Mesenchymal stem cell (in vitro differentiated cells and primary cell): ENCODE measurements around the gene BTN2A1.

Source experiments
- DNase-seq: peaks from one replicate; pipeline ENCODE4 v3.0.0-alpha.2; 2013
- H2AFZ ChIP-seq: one replicate; pipeline ENCODE4 v1.6.1; 2013; ENCODE audit warnings: low read depth, mild to moderate bottlenecking, control low read depth, inconsistent platforms, low read length, moderate library complexity
- H2AK5ac ChIP-seq: 2 replicates; pipeline ENCODE4 v1.6.1; 2013; ENCODE audit warnings: low read length, moderate library complexity, mild to moderate bottlenecking, inconsistent platforms; ENCODE audit not compliant: severe bottlenecking
- H2BK120ac ChIP-seq: one replicate; pipeline ENCODE4 v1.6.1; 2013; ENCODE audit warnings: low read depth, mild to moderate bottlenecking, inconsistent platforms, low read length, moderate library complexity
- H2BK12ac ChIP-seq, 2 experiments: one replicate each; pipeline ENCODE4 v1.6.1; 2013; ENCODE audit warnings: inconsistent platforms in 2 of 2, low read length in 2 of 2, mild to moderate bottlenecking in 2 of 2, moderate library complexity in 2 of 2, control low read depth in 1 of 2
- H2BK15ac ChIP-seq: one replicate; pipeline ENCODE4 v1.6.1; 2013; ENCODE audit warnings: mild to moderate bottlenecking, low read depth, inconsistent platforms; ENCODE audit not compliant: poor library complexity, severe bottlenecking
- H2BK5ac ChIP-seq: 2 replicates; pipeline ENCODE4 v1.6.1; 2013; ENCODE audit warnings: low read depth, mild to moderate bottlenecking, low read length, control low read depth, inconsistent platforms; ENCODE audit not compliant: poor library complexity, severe bottlenecking
- H3K14ac ChIP-seq, 2 experiments: one replicate each; pipeline ENCODE4 v1.6.1; 2013; ENCODE audit warnings: inconsistent platforms in 2 of 2, low read length in 2 of 2, control low read depth in 1 of 2, mild to moderate bottlenecking in 1 of 2, moderate library complexity in 1 of 2
- H3K18ac ChIP-seq, 2 experiments: one replicate each; pipeline ENCODE4 v1.6.1; 2013; ENCODE audit warnings: inconsistent platforms in 2 of 2, low read length in 2 of 2, control low read depth in 1 of 2, low read depth in 1 of 2, mild to moderate bottlenecking in 1 of 2
- H3K23ac ChIP-seq, 2 experiments: one replicate each; pipeline ENCODE4 v1.6.1; 2013; ENCODE audit warnings: inconsistent platforms in 2 of 2, low read length in 2 of 2, mild to moderate bottlenecking in 2 of 2, moderate library complexity in 2 of 2, control low read depth in 1 of 2
- H3K27ac ChIP-seq: 2 replicates; pipeline ENCODE4 v1.5.1; 2013; ENCODE audit warnings: mild to moderate bottlenecking, moderate library complexity, low read length, control low read depth, inconsistent platforms; ENCODE audit not compliant: poor library complexity, severe bottlenecking
- H3K27me3 ChIP-seq, 2 experiments: 2 replicates each; pipeline versions ENCODE4 v1.6.1 to v1.7.0; 2013; ENCODE audit warnings: low read length in 2 of 2, mild to moderate bottlenecking in 2 of 2, moderate library complexity in 2 of 2, control low read depth in 1 of 2, inconsistent platforms in 1 of 2; ENCODE audit not compliant: control insufficient read depth in 1 of 2, insufficient read depth in 1 of 2
- H3K36me3 ChIP-seq, 2 experiments: 2 replicates each; pipeline versions ENCODE4 v1.6.1 to v1.7.0; 2013; ENCODE audit warnings: low read length in 2 of 2, control low read depth in 1 of 2, inconsistent platforms in 1 of 2, low read depth in 1 of 2, mild to moderate bottlenecking in 1 of 2; ENCODE audit not compliant: insufficient read depth in 2 of 2, control insufficient read depth in 1 of 2
- H3K4ac ChIP-seq, 2 experiments: one replicate each; pipeline ENCODE4 v1.6.1; 2013; ENCODE audit warnings: inconsistent platforms in 2 of 2, low read length in 2 of 2, mild to moderate bottlenecking in 2 of 2, moderate library complexity in 2 of 2, control low read depth in 1 of 2, low read depth in 1 of 2
- H3K4me1 ChIP-seq: 2 replicates; pipeline ENCODE4 v1.6.1; 2013; ENCODE audit warnings: low read depth, low read length, control low read depth; ENCODE audit not compliant: control insufficient read depth, insufficient read depth
- H3K4me2 ChIP-seq: 2 replicates; pipeline ENCODE4 v1.6.1; 2013; ENCODE audit warnings: low read length, mild to moderate bottlenecking, inconsistent platforms; ENCODE audit not compliant: poor library complexity, severe bottlenecking
- H3K4me3 ChIP-seq, 2 experiments: 2 replicates each; pipeline versions ENCODE4 v1.5.1 to v1.7.0; 2013; ENCODE audit warnings: low read length in 2 of 2, mild to moderate bottlenecking in 2 of 2, control low read depth in 1 of 2, low read depth in 1 of 2; ENCODE audit not compliant: insufficient read depth in 1 of 2
- H3K79me1 ChIP-seq: replicated peaks from 2 replicates; pipeline ENCODE4 v1.6.1; 2013; ENCODE audit warnings: mild to moderate bottlenecking, control low read depth, low read length, inconsistent platforms; ENCODE audit not compliant: poor library complexity, severe bottlenecking
- H3K9ac ChIP-seq: 2 replicates; pipeline ENCODE4 v1.7.0; 2013; ENCODE audit warnings: mild to moderate bottlenecking, low read length, moderate library complexity
- H3K9me3 ChIP-seq: 2 replicates; pipeline ENCODE4 v1.7.0; 2013; ENCODE audit warnings: mild to moderate bottlenecking, low read length; ENCODE audit not compliant: control insufficient read depth
- H4K8ac ChIP-seq: one replicate; pipeline ENCODE4 v1.6.1; 2013; ENCODE audit warnings: inconsistent platforms, mild to moderate bottlenecking, low read length, moderate library complexity
- H4K91ac ChIP-seq: one replicate; pipeline ENCODE4 v1.6.1; 2013; ENCODE audit warnings: mild to moderate bottlenecking, low read length, inconsistent platforms
- WGBS: methylation state at CpG from one replicate; pipeline ENCODE4 v1.1.7; 2013; ENCODE audit warnings: mixed read lengths; 5-methylcytosine and 5-hydroxymethylcytosine counted together

The BTN2A1 gene

GRCh38 chr6:26476896-26477295 is 19.1 kb downstream of the BTN2A1 start:
- WGBS: 90% methylated on average over 2 of the region's 4 CpGs
- Histone ChIP-seq H4K8ac (no peak overlapping the region), H3K4me2 (no peak overlapping the region), H2AK5ac (no peak overlapping the region), H3K4me1 (peaks cover 13% of the 10 kb centered on the region), H3K4ac (no peak overlapping the region), H4K91ac (no peak overlapping the region), H3K9ac (no peak overlapping the region), H3K4me3 (no peak overlapping the region), H2BK120ac (no peak overlapping the region), H3K27ac (no peak overlapping the region), H2BK15ac (no peak overlapping the region), H2AFZ (no peak overlapping the region), H3K18ac (no peak overlapping the region), H2BK5ac (no peak overlapping the region), H3K9me3 (no peaks in the 10 kb centered on the region), H2BK12ac (no peak overlapping the region), H3K36me3 (no peaks in the 10 kb centered on the region), H3K27me3 (no peaks in the 10 kb centered on the region), H3K23ac (no peak overlapping the region), H3K14ac (no peak overlapping the region), H3K79me1 (no peaks in the 10 kb centered on the region)
- DNase-seq: no peak

GRCh38 chr6:26477426-26477825 is 19.7 kb downstream of the BTN2A1 start:
- H3K27me3 ChIP-seq: no peaks in the 10 kb centered on the region
- H2AK5ac ChIP-seq: no peak overlapping the region
- H3K4me1 ChIP-seq: peaks cover 13% of the 10 kb centered on the region
- no peak overlapping the region for H2BK120ac ChIP-seq
- no peak overlapping the region for H3K27ac ChIP-seq
- no peak overlapping the region for H3K18ac ChIP-seq
- no peak overlapping the region for H3K9ac ChIP-seq
- H3K4me2 ChIP-seq: no peak overlapping the region
- no peak overlapping the region for H2BK5ac ChIP-seq
- H4K8ac ChIP-seq: no peak overlapping the region
- H4K91ac ChIP-seq: no peak overlapping the region
- H3K36me3 ChIP-seq: no peaks in the 10 kb centered on the region
- DNase-seq: no peak
- H3K14ac ChIP-seq: no peak overlapping the region
- no peaks in the 10 kb centered on the region for H3K9me3 ChIP-seq
- no peak overlapping the region for H3K23ac ChIP-seq
- no peak overlapping the region for H2AFZ ChIP-seq
- no peaks in the 10 kb centered on the region for H3K79me1 ChIP-seq
- H3K4ac ChIP-seq: no peak overlapping the region
- H2BK12ac ChIP-seq: no peak overlapping the region
- no peak overlapping the region for H3K4me3 ChIP-seq
- H2BK15ac ChIP-seq: no peak overlapping the region
- WGBS: 35% methylated on average over 1 of the region's 1 CpG

GRCh38 chr6:26478100-26478984 is 20.6 kb downstream of the BTN2A1 start:
- H3K4ac ChIP-seq: no peak overlapping the region
- no peak for DNase-seq

GRCh38 chr6:26478985-26479278 is 21.2 kb downstream of the BTN2A1 start:
- Histone ChIP-seq H2AK5ac (no peak overlapping the region), H3K14ac (no peak overlapping the region), H2BK15ac (no peak overlapping the region), H3K23ac (no peak overlapping the region), H2BK5ac (no peak overlapping the region), H4K91ac (no peak overlapping the region), H3K27me3 (no peaks in the 10 kb centered on the region), H2BK120ac (no peak overlapping the region), H3K4me1 (peaks cover 11% of the 10 kb centered on the region), H3K18ac (no peak overlapping the region), H2AFZ (no peak overlapping the region), H3K4me2 (no peak overlapping the region), H3K4ac (no peak overlapping the region), H3K36me3 (no peaks in the 10 kb centered on the region), H4K8ac (no peak overlapping the region), H2BK12ac (no peak overlapping the region), H3K9ac (no peak overlapping the region), H3K27ac (no peak overlapping the region), H3K4me3 (no peak overlapping the region), H3K79me1 (no peaks in the 10 kb centered on the region), H3K9me3 (no peaks in the 10 kb centered on the region)
- WGBS: 57% methylated on average over 3 of the region's 3 CpGs
- no peak for DNase-seq

More at GRCh38 chr6:26478100-26478984, 20.6 kb downstream of the BTN2A1 start:
- H2AFZ ChIP-seq: no peak overlapping the region
- no peak overlapping the region for H4K91ac ChIP-seq
- H3K4me3 ChIP-seq: no peak overlapping the region
- H3K9me3 ChIP-seq: no peaks in the 10 kb centered on the region
- no peak overlapping the region for H2BK120ac ChIP-seq
- no peak overlapping the region for H3K27ac ChIP-seq
- no peak overlapping the region for H4K8ac ChIP-seq
- no peak overlapping the region for H2BK5ac ChIP-seq
- peaks cover 11% of the 10 kb centered on the region for H3K4me1 ChIP-seq
- H3K9ac ChIP-seq: no peak overlapping the region
- H3K4me2 ChIP-seq: no peak overlapping the region
- no peaks in the 10 kb centered on the region for H3K36me3 ChIP-seq
- H3K23ac ChIP-seq: no peak overlapping the region
- no peak overlapping the region for H3K18ac ChIP-seq
- no peak overlapping the region for H3K14ac ChIP-seq
- WGBS: 92% methylated on average over 2 of the region's 2 CpGs
- H2BK12ac ChIP-seq: no peak overlapping the region
- no peak overlapping the region for H2BK15ac ChIP-seq
- H2AK5ac ChIP-seq: no peak overlapping the region
- H3K79me1 ChIP-seq: no peaks in the 10 kb centered on the region
- no peaks in the 10 kb centered on the region for H3K27me3 ChIP-seq
